Loucy (cell line): ENCODE results near the gene SIX3.

ENCODE experiments used
- EZH2phosphoT487 ChIP-seq: fragments of 200-600 bp; IDR thresholded peaks from 2 replicates; pipeline ENCODE4 v1.6.1; 2018; ENCODE audit warnings: antibody characterized with exemption, mild to moderate bottlenecking, moderate library complexity, borderline replicate concordance
- TF ChIP-seq, protein P1 (sequence below): fragments of 200-600 bp; sonication (generic); conservative IDR thresholded peaks from 2 replicates; pipeline ENCODE4 v1.5.1; 2014; ENCODE audit warnings: mild to moderate bottlenecking, antibody characterized with exemption, low read length

DNA sequence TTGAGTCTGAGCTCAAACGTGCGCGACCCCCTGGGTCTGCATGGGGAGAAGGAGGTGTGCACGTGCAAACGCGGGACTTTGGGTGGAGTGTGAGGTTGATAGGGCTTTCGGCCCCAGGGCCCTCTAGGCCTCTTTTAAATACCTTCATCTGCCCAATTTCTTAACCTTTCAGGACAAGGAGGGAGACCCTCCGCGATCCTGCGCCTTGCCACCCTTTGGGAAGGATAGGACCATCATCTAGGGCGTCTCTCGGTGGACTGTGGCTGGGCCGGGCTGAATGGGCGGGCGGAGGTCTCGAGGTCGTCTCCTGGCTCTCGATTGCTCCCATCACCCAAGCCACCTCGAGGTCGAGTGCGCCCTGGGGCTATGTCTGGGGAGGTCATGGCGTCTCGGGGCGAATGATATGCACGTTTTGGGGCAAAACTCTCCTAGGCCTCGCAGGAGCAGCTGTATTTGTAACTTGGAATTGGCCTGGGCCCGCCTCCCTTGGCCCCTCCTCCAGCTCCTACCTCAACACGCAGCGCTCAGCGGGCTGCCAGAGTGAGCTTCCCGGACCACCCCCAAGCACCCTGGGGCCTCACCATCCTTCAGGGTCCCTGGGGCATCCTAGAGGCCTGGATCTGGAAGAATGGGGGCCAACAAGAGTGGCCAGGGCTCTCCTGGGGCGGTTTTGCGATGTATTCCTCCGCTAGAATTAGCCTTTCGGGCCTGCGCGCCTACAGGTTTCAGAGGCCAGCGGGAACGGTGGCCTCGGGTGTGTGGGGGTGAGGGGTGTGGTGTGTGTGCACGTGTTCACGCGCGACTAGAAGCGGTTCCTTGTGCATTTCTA, 8.7 kb upstream of the SIX3 start:
- TF ChIP-seq, protein P1, sequence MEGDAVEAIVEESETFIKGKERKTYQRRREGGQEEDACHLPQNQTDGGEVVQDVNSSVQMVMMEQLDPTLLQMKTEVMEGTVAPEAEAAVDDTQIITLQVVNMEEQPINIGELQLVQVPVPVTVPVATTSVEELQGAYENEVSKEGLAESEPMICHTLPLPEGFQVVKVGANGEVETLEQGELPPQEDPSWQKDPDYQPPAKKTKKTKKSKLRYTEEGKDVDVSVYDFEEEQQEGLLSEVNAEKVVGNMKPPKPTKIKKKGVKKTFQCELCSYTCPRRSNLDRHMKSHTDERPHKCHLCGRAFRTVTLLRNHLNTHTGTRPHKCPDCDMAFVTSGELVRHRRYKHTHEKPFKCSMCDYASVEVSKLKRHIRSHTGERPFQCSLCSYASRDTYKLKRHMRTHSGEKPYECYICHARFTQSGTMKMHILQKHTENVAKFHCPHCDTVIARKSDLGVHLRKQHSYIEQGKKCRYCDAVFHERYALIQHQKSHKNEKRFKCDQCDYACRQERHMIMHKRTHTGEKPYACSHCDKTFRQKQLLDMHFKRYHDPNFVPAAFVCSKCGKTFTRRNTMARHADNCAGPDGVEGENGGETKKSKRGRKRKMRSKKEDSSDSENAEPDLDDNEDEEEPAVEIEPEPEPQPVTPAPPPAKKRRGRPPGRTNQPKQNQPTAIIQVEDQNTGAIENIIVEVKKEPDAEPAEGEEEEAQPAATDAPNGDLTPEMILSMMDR = no peak
- no peak for TF ChIP-seq EZH2phosphoT487
